T follicular helper cell (primary cell): ENCODE measurements around the gene OS9.
"Not testable (repeated sequence)": the region's sequence is repeated elsewhere in the genome, so short reads cannot be mapped to it uniquely, and the experiment has no call there.

ENCODE experiments used
- DNase-seq: peaks from one replicate; pipeline ENCODE4 v3.0.0-alpha.2; 2020; ENCODE audit warnings: low read depth

The OS9 gene

GRCh38 chr12:57694459-57695019 lies 607 bp downstream of the OS9 start:
- DNase-seq: no peak

GRCh38 chr12:57695770-57696432 lies 2.0 kb downstream of the OS9 start:
- no peak for DNase-seq

DNA sequence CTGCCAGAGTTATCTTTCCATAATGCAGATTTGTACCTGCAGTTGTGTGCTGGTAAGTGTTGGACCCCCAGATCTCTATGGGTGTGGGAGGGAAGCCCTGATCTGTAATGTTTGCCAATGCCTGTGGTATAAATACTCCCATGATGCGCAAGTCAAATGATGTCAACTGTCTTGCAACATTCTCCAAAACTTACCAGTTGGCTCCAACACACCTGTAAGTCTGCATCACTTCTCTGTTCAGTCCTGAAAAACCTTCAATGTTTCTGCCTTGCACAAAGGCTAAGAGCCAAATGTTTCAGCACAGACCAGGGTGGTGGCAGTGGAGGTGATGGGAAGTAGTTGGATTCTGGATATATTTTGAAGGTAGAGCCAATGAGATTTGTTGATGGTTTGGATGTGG lies 3.1 kb downstream of the OS9 start:
- no peak for DNase-seq

GRCh38 chr12:57698414-57698813 lies 4.5 kb downstream of the OS9 start:
- no peak for DNase-seq

GRCh38 chr12:57700317-57700716 lies 6.4 kb downstream of the OS9 start:
- no peak for DNase-seq

DNA sequence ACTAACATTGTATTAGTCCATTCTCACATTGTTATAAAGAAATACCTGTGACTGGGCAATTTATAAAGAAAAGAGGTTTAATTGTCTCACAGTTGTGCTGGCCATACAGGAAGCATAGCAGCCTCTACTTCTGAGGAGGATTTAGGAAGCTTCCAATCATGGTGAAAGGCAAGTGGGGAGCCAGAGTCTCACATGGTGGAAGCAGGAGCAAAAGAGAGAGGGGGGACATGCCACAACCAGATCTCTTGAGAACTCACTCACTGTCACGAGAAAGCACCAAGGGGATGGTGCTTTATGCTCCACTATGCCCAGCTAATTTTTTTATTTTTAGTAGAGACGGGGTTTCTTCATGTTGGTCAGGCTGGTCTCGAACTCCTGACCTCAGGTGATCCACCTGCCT lies 13.3 kb downstream of the OS9 start:
- no peak for DNase-seq

DNA sequence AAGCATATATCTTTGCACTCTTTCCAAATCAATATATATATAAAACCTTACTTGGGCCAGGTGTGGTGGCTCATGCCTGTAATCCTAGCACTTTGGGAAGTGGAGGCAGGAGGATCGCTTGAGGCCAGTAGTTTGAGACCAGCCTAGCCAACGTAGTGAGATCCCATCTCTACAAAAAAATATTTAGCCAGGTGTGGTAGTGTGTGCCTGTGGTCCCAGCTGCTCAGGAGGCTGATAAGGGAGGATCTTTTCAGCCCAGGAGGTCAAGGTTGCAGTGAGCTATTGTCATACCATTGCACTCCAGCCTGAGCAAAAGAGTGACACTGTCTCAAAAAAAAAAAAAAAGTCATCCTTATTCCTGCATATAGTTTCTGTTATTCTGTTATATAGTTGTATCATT lies 14.4 kb downstream of the OS9 start:
- no peak for DNase-seq

GRCh38 chr12:57712701-57713100 lies 18.8 kb downstream of the OS9 start:
- no peak for DNase-seq

GRCh38 chr12:57713209-57713608 lies 19.3 kb downstream of the OS9 start:
- no peak for DNase-seq

- not testable (repeated sequence) for DNase-seq
Measured at GRCh38 chr12:57715036-57715748, 21.3 kb downstream of the OS9 start.

- no peak for DNase-seq
Measured at GRCh38 chr12:57715786-57716185, 21.9 kb downstream of the OS9 start.

GRCh38 chr12:57716305-57716704 lies 22.4 kb downstream of the OS9 start:
- DNase-seq: no peak

DNA sequence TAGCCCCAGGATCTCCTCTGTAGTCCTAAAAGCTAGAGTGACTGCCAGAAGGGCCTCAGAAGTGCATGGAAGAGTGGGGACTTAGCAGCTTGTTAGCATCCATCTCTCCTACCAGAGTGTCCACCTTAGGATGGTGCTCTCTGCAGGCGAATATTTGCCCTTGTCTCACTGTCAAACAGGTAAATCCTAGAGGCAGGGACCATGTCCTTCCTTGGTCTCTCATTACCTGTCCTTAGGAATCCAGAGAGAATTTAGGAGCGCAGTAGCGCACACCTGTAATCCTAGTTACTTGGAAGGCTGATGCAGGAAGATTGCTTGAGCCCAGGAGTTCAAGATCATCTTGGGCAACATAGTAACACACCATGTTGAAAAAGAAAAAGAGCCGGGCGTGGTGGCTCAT lies 23.2 kb downstream of the OS9 start:
- no peak for DNase-seq

GRCh38 chr12:57717846-57718640 lies 24.1 kb downstream of the OS9 start:
- DNase-seq: no peak

DNA sequence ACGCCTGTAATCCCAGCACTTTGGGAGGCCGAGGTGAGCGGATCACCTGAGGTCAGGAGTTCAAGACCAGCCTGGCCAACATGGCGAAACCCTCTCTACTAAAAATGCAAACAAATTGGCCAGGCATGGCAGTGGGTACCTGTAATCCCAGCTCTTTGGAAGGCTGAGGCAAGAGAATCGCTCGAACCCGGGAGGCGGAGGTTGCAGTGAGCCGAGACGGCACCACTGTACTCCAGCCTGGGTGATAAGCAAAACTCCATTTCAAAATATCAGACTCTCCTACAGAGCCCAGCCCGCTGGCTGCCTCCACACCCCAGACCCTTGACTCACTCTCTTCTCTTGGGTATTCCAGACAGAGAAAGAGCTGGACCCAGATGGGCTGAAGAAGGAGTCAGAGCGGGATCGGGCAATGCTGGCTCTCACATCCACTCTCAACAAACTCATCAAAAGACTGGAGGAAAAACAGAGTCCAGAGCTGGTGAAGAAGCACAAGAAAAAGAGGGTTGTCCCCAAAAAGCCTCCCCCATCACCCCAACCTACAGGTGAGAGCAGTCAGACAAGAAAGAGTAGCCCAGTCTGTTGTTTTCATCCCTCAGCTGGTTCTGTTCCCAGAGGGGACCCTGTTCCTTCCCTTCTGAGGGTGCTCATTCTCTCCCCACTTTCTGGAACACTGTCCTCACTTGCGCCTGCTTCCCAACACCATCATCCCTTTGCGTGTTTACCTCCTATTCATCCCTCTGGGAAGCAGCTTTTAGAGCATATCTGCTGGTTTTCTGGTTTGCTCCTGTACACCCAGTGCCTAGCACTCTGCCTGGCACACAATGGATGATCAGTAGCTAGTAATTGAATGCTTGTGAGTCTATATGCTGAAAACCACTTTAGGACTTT lies 25.0 kb downstream of the OS9 start:
- no peak for DNase-seq

- DNase-seq: no peak
Measured at GRCh38 chr12:57719777-57720605, 26.1 kb downstream of the OS9 start.

DNA sequence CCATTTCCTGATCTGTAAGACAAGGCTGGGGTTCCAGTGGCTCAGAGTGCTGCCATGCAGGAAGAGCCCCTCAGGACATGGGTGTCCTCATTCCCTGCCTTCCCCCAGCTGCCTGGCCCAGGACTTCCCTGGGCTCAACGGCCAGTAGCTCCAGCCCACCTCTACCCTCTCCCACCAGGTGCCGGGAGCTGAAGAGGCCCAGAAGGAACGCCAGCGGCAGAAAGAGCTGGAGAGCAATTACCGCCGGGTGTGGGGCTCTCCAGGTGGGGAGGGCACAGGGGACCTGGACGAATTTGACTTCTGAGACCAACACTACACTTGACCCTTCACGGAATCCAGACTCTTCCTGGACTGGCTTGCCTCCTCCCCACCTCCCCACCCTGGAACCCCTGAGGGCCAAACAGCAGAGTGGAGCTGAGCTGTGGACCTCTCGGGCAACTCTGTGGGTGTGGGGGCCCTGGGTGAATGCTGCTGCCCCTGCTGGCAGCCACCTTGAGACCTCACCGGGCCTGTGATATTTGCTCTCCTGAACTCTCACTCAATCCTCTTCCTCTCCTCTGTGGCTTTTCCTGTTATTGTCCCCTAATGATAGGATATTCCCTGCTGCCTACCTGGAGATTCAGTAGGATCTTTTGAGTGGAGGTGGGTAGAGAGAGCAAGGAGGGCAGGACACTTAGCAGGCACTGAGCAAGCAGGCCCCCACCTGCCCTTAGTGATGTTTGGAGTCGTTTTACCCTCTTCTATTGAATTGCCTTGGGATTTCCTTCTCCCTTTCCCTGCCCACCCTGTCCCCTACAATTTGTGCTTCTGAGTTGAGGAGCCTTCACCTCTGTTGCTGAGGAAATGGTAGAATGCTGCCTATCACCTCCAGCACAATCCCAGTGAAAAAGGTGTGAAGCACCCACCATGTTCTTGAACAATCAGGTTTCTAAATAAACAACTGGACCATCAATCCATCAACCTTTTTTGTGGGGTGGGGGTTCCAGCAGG lies 27.0 kb downstream of the OS9 start:
- DNase-seq: no peak

- not testable (repeated sequence) for DNase-seq
Measured at GRCh38 chr12:57721846-57722608, 28.1 kb downstream of the OS9 start.
